Suppressor macrophage treated with lipopolysaccharide for 1 hour (primary cell): Measurements from ENCODE around the gene HAS3.
"Not testable (repeated sequence)": the region's sequence is repeated elsewhere in the genome, so short reads cannot be mapped to it uniquely, and the experiment has no call there.

ENCODE experiments used
- DNase-seq, 3 donors: peaks; one replicate each; pipeline ENCODE4 v3.0.0-alpha.2; 2020 to 2022

Gene HAS3

GRCh38 chr16:69118468-69118867, 13.0 kb downstream of the HAS3 start:
- no peak for DNase-seq

GRCh38 chr16:69118994-69119393, 13.5 kb downstream of the HAS3 start:
- DNase-seq = no peak

GRCh38 chr16:69119536-69119935, 14.1 kb downstream of the HAS3 start:
- DNase-seq = no peak

GRCh38 chr16:69120096-69120664, 14.7 kb downstream of the HAS3 start:
- DNase-seq = no peak

GRCh38 chr16:69123910-69124309, 18.5 kb downstream of the HAS3 start:
- peak; percentile 78 to 88 (median 86) for DNase-seq

- DNase-seq = not testable (repeated sequence)
These were observed 19.0 kb downstream of the HAS3 start for GRCh38 chr16:69124406-69124805.

- DNase-seq = not testable (repeated sequence)
These were observed 19.5 kb downstream of the HAS3 start for GRCh38 chr16:69124961-69125360.

- no peak for DNase-seq
These were observed 20.8 kb downstream of the HAS3 start for GRCh38 chr16:69126221-69126620.

- not testable (repeated sequence) for DNase-seq
These were observed 21.3 kb downstream of the HAS3 start for GRCh38 chr16:69126801-69127200.

GRCh38 chr16:69127966-69128510, 22.6 kb downstream of the HAS3 start:
- no peak for DNase-seq

- DNase-seq = no peak
These were observed 25.0 kb downstream of the HAS3 start for GRCh38 chr16:69130461-69130860.

- peak; percentile 50 to 70 (median 62) for DNase-seq
These were observed 25.9 kb downstream of the HAS3 start for GRCh38 chr16:69131167-69131838.

- DNase-seq = peak; percentile 73 to 91 (median 75)
These were observed 26.5 kb downstream of the HAS3 start for GRCh38 chr16:69131839-69132423.

GRCh38 chr16:69132424-69133252, 27.2 kb downstream of the HAS3 start, which contains the start of the genes CHTF8 and UTP4:
Gene CHTF8, minus strand, starts transcription at chr16:69132588. Its CDS starts 11,130 bp downstream, at chr16:69121458.
Gene UTP4, plus strand, starts transcription at chr16:69132649. Its CDS starts 811 bp downstream, at chr16:69133460.
- peak; percentile 90 to 96 (median 93) for DNase-seq

- peak in 1 of 3 donors; percentile 12 for DNase-seq
These were observed 28.0 kb downstream of the HAS3 start for GRCh38 chr16:69133373-69133954.

- no peak for DNase-seq
These were observed 33.2 kb downstream of the HAS3 start for GRCh38 chr16:69138608-69139007.

GRCh38 chr16:69139464-69139863, 34.0 kb downstream of the HAS3 start:
- not testable (repeated sequence) for DNase-seq

- DNase-seq = no peak
These were observed 35.6 kb downstream of the HAS3 start for GRCh38 chr16:69141014-69141413.

- DNase-seq = no peak
These were observed 36.5 kb downstream of the HAS3 start for GRCh38 chr16:69141936-69142335.

- DNase-seq = no peak
These were observed 37.7 kb downstream of the HAS3 start for GRCh38 chr16:69143116-69143515.

GRCh38 chr16:69145658-69146057, 40.2 kb downstream of the HAS3 start:
- DNase-seq = no peak

GRCh38 chr16:69149621-69150020, 44.2 kb downstream of the HAS3 start:
- not testable (repeated sequence) for DNase-seq
